22Rv1 (cell line): Measurements from ENCODE around the gene P2RY2.

ENCODE experiments used
- H3K27ac ChIP-seq: fragments of 450-650 bp; 2 replicates; pipeline ENCODE4 v1.5.1; 2017
- ZFX ChIP-seq: fragments of 450-650 bp; IDR thresholded peaks from 2 replicates; pipeline ENCODE4 v1.6.1; 2017; ENCODE audit warnings: antibody characterized with exemption, borderline replicate concordance
- TF ChIP-seq, protein P1 (sequence below): fragments of 450-650 bp; IDR thresholded peaks from 2 replicates; pipeline ENCODE4 v1.5.1; 2017; ENCODE audit warnings: mild to moderate bottlenecking

Gene P2RY2

DNA sequence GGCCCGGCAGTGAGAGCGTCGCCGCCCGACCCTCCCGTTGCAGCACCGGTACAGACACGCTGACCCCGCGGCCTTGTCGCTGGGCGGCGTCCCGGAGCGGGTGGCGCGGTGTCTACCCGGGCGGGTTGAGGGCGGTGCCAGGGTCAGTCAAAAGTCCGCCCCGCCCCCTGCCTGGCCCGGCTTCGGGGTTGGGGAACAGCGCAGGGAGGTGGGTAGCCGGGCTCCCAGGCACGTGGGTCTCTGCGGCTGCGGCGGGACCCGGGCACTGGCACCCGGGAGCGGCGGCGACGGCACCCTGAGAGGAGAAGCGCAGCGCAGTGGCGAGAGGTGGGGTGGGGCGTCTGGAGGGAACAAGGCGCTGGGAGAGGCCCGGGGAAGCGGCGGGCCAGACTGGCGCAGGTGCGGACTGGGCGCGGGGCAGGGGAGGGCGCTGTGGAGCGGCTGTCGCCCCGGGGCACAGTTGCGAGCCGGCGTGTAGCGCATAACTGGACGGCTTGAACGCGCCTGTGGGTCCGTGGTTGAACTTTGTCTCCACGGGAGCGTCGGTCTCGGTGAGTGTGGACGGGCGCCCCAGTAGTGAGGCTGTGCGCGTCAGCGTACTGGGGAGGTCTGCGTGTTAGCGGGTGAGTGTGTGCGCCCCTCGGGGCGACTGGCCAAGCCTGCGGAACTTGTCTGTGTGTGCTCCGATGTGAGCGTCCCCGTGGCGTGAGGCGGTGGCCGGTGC, at the start of gene P2RY2:
Gene P2RY2, plus strand, starts transcription at position 176 of the 724 bp plus-strand sequence. CDS start 15,879 bp downstream, outside the sequence.
- TF ChIP-seq, protein P1, sequence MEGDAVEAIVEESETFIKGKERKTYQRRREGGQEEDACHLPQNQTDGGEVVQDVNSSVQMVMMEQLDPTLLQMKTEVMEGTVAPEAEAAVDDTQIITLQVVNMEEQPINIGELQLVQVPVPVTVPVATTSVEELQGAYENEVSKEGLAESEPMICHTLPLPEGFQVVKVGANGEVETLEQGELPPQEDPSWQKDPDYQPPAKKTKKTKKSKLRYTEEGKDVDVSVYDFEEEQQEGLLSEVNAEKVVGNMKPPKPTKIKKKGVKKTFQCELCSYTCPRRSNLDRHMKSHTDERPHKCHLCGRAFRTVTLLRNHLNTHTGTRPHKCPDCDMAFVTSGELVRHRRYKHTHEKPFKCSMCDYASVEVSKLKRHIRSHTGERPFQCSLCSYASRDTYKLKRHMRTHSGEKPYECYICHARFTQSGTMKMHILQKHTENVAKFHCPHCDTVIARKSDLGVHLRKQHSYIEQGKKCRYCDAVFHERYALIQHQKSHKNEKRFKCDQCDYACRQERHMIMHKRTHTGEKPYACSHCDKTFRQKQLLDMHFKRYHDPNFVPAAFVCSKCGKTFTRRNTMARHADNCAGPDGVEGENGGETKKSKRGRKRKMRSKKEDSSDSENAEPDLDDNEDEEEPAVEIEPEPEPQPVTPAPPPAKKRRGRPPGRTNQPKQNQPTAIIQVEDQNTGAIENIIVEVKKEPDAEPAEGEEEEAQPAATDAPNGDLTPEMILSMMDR, result peak; percentile 89
- no peak for TF ChIP-seq ZFX
- no peak within 1 kb of the TSS; the same call in 1 of the 2 replicates for H3K27ac ChIP-seq

DNA sequence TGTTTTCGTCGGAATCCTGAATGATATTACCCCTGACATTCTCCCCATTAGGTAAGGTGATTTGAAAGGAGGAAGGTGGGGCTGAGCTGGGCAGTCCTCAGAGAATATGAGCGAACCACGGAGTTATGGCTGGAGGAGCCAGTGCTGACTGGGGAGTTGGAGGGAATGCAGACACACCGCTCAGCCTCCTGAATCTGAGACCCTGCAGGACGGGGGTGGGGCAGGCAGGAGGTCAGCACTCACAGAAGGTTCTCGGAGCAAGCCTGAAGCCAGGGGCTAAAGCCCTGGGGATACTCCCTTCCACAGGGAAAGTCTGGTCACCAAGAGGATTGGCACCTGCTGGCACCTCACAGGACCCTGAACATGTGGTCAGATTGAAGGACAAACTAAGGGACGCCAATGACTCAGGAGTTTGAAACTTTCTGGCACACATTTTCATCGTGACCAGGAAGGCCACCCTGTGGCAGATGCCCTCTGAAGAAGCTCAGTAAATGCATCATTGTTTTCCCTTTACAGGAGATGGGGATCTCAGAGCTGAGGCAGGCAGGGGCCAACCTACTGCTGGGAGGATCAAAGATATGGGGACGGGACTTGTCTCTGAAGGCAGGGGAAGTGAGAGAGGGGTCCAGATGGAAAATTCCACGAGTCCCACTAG, 49.0 kb upstream of the P2RY2 start:
- no peak overlapping the region for H3K27ac ChIP-seq
- TF ChIP-seq, protein P1, result no peak
- no peak for TF ChIP-seq ZFX

DNA sequence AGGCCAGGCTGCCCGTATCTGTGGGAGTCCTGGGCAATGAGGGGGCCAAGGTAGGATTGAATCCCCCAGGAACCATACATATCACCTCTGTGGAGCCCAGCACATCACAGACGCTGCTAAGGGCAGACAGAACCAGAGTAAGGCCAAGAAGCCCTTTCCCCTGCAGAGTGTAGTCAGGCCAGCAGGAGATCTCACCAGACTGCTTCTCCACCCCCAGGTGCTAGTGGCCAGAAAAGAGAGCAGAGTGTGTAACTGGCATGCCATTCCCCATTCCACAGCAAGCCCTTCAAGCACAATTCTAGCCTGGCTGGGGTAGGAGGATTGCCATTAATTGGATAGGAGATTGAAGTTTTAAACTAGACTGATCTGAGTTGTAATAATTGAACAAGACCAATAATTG, 47.9 kb upstream of the P2RY2 start:
- no peak for TF ChIP-seq ZFX
- TF ChIP-seq, protein P1, result no peak
- H3K27ac ChIP-seq, result no peak overlapping the region

DNA sequence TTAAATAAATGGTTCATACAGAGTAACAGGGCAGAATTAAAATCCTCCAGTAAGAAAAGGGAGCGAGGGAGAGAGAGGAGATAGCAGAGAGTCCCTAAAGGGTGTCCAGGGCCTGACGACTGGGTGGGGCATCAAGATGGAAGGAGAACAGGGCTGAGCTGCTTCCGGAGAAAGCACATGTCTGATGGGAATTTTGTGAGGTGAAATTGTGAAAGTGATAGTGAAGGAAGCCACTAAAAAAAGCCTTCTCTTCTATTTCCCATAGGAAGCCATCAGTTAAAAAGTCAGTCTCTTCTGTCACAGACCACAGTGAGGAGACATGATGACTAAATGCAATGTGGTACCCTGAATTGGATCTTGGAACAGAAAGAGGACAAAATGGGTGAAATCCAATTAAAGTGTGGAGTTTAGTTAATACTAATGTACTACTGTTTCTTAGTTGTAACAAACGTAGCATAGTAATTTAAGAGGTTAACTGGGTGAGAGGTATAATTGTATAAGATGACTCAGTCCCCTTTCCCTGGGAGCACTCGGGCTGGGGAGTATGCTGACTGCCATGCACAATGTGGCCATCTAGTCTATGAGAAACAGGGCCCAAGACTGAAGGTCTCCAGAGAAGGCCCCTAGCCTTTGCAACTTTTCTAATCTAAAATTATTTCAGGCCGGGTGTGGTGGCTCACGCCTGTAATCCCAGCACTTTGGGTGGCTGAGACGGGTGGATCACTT, 46.5 kb upstream of the P2RY2 start:
- TF ChIP-seq, protein P1, result no peak
- no peak for TF ChIP-seq ZFX
- H3K27ac ChIP-seq, result no peak overlapping the region

DNA sequence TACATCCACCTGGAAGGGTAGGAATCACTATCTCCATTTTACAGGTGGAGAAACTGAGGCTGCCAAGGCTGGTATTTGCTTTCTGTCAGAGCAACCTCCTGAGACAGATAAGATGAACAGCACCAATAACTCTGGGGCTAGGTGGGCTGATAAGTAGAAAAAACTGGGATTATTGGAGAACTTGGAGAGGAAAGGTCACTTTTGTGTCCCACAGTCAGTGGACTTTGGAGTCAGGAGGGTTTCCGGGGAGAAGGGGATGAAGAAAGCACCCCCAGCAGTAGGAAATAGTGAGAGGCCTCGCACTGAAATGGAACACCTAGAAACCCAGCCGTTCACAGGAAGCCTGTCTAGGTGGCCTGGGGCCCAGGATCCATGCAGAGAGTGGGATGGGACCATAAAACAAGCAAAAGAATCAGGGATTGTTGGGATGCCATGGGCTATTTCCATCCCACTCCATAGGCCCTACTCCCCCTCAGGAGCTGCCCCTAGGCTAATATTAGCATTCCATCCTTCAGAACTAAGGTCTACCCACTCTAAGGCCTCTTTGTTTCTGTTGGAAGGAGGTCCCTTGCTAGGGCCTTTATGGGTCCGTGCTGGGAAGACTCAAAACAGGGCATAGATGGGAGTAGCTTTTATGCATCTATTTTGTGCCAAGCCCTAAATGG, 45.0 kb upstream of the P2RY2 start:
- TF ChIP-seq, protein P1, result no peak
- no peak for TF ChIP-seq ZFX
- H3K27ac ChIP-seq, result no peak overlapping the region

DNA sequence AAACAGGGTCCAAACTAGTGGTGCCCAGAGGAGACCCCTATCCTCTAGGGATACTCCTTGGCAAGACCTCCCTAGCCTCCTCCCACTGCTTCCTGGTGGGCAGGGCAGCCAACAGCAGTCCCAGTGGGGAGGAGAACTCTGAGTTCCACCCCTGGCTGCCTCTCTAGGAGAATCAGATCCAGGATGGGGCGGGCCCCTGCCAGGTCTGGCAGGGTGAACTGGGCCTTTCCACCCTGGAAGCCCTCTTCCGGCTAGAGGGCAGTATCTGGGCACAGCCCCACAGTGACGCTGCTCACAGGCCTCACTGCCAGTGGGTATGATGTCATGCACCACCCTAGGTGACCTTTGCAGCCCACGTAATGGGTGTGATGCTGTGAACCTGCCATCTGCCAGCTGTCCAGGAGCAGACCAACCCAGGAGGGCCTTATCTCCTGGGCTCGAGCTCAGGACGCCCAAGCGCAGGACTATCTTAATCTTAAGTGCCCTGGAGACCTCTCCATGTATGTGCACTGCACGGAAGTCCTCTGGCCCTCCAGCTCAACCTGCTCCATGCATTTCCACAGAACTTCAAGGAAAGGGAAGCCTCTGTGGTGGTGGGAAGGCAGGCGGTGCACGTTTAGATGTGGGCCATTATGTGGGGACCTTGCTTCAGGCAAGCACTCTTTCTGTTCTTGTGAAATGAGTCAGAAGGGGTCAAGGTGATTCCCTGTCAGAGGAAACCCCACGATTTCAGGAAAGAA, 44.2 kb upstream of the P2RY2 start:
- no peak overlapping the region for H3K27ac ChIP-seq

More for the DNA sequence above, 44.2 kb upstream of the P2RY2 start:
- TF ChIP-seq, protein P1, result no peak
- TF ChIP-seq ZFX, result no peak
